Fibroblast of skin of right biceps (primary cell): ENCODE data around the gene RRP1B.
A peak's percentile ranks its signal among the peaks of the same experiment; 100 is the strongest.
"Not testable (repeated sequence)": the region's sequence is repeated elsewhere in the genome, so short reads cannot be mapped to it uniquely, and the experiment has no call there.

Source experiments
- DNase-seq: peaks from one replicate; pipeline ENCODE4 v3.0.0-alpha.2; 2013

The RRP1B gene, protein sequence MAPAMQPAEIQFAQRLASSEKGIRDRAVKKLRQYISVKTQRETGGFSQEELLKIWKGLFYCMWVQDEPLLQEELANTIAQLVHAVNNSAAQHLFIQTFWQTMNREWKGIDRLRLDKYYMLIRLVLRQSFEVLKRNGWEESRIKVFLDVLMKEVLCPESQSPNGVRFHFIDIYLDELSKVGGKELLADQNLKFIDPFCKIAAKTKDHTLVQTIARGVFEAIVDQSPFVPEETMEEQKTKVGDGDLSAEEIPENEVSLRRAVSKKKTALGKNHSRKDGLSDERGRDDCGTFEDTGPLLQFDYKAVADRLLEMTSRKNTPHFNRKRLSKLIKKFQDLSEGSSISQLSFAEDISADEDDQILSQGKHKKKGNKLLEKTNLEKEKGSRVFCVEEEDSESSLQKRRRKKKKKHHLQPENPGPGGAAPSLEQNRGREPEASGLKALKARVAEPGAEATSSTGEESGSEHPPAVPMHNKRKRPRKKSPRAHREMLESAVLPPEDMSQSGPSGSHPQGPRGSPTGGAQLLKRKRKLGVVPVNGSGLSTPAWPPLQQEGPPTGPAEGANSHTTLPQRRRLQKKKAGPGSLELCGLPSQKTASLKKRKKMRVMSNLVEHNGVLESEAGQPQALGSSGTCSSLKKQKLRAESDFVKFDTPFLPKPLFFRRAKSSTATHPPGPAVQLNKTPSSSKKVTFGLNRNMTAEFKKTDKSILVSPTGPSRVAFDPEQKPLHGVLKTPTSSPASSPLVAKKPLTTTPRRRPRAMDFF

DNA sequence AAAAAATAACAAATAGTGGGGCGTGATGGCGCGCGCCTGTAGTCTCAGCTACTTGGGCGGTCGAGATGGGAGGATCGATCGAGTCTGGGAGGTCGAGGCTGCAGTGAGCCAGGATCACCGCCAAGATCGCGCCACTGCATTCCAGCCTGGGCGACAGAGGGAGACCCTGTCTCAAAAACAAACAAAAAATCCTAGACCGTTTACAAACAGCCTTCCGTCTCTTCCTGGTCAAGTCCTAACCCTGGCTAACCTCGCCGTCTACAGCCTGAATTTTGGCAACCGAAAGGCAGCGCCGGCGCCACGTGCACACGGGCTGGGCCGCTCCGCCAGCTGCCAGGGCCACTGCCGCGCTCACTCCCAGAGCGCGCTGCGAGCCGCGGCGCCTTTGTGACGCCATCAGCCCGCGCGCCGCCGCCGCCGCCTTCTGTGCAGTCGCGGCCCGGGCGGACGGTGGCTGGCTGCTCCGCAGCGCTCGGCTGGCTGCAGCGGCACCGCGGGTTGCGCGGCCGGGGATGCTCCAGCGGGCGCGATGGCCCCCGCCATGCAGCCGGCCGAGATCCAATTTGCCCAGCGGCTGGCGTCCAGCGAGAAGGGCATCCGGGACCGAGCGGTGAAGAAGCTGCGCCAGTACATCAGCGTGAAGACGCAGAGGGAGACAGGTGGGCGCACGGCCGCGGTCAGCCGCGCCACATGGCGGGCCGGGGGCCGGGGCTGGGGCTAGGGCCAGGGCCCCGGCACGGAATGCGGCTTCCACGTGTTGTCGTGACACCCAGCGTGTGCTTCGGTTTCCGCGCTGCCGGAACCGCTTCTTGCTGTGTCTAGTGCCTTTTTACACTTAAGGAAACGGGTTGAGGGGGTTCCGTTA, at the start of gene RRP1B, which contains the start of gene HSF2BP:
TSS of gene RRP1B (plus strand) at position 425 of the 865 bp plus-strand sequence. CDS start at position 530, 105 bp downstream.
TSS of gene HSF2BP (minus strand) at position 353 of the 865 bp plus-strand sequence. CDS start 1,392 bp downstream, outside the sequence.
- peak; percentile 88 for DNase-seq

DNA sequence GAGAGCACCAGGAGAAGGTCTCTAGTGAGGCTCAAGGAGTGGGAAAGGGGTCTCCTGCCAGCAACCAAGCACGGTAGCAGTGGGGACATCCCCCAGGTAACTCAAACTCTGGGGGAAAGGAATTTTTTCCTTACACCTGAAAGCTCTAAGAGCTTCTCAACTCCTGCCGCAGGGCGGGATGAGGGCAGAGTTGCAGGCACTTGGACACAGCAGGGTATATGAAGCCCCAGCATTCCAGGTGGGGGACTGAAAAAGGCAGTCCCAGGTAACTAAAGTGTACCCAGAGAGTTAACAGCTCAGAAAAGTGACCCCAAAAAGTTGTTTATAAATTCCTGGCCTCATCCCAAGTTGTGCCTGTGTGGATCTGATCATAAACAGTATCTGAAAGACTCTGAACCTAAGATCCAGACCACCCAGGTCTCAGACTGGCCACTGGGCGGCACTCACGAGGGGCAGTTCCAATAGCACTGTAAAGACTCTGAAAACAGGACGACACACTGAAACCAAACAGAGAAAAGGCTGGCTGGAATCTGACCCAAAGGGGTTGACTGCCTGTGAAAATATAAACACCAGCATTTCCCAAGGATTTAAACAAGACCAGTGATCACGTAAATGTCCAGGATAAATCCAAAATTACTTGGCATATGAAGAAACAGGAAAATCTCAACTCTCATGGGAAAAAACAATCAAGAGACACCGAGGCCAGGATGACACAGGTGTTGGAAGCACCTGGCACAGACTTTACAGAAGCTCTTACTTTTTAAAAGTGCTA, 47.6 kb upstream of the RRP1B start:
- peak; percentile 49 for DNase-seq

DNA sequence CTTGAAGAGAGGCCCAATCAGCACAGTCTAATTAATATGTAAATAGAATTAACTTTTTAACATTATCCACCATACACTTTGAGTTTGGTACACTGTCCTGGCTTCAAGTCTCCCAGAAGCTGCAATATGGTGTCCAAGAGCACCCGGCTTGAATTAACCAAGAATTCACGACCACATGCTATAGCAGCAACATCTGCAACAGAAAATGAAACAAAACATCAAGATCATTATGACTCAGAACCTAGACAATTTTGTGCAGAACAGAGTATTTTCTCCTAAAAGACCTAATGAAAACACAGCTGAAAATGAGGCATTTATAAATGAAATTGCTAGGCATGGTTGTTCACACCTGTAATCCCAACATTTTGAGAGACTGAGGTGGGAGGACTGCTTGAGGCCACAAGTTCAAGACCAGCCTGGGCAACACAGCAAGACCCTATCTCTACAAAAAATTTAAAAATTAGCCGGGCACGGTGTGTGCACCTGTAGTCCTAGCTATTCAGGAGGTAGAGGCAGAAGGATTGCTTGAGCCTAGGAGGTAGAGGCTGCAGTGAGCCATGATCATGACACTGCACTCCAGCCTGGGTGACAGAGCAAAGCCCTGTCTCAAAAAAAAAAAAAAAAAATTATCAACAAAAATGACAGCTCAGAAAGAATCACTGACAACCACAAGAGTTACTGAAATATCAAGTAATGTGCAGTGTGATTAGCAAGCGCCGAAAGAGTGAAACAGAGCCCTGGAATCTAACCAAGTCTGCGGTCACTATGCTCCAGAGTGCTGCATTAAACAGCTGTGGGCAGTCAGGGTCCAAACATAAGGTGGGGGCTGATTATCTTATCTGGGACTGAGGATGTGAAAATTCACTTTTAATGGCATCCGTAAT, 45.4 kb upstream of the RRP1B start:
- peak; percentile 60 for DNase-seq

DNA sequence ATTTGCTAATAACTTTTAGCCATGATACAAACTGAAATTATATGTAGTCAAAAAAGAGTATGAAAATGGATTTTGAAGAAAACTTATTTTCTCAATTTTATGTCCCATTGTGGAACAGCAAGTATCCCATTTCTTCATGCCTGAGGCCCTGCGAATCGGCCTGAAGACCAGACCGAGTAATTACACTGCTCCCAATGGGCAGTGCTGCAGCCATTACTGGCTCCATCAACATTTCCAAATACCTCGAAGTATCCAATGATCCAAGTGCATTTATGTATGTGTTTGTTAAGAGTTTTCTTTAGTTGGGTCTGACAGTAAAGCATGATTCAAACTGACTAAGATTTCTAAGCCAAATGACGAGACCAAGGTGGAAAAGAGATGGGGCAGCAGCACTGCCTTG, 44.5 kb upstream of the RRP1B start:
- DNase-seq: no peak

DNA sequence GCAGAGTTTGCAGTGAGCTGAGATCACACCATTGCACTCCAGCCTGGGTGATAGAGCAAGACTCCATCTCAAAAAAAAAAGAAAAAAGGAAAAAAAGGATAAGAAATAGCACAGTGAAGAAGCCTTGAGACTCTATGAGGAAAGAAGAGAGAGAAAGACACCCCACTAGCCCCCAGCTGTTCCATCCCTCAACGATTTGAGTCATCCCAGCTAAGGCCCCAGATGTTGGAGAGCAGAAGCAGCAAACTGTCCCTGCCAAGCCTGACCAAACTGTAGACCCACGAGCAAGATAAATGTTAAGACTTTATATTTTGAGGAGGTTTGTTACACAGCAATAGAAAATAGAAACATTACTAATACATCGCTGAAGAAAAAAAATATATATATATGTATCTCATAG, 42.5 kb upstream of the RRP1B start:
- not testable (repeated sequence) for DNase-seq

DNA sequence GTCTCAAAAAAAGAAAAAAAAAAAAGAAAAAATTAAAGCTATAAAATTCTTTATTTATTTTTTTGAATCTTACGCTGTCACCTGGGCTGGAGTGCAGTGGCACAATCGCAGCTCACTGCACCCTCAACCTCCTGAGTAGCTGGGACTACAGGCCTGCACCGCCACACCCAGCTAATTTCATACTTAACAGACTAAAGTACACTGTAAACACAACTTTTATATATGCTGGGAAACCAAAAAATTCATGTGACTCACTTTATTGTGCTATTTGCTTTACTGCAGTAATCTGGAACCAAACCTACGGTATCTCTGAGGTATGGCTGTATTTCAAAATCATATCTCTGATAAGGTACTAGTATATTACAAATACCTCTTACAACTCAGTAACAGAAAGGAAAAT, 40.4 kb upstream of the RRP1B start:
- DNase-seq: no peak

DNA sequence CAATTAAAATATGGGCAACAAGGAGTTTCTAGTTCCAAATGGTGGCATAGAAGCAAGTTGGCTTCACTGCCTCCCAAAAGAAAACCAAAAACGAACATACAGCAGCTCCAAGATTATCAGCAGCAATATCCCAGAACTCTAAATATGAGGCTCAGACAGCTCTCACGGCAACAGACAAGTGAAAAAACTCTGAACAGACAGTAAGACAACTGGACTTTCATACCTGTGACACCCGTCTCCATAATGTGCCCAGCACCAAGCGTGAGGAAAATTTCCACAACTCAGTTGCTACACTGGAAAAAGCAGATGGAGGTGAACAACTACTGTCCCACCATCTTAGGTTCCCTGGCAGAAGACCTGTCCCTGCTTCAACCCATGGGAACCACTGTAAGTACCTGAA, 40.0 kb upstream of the RRP1B start:
- DNase-seq: no peak

DNA sequence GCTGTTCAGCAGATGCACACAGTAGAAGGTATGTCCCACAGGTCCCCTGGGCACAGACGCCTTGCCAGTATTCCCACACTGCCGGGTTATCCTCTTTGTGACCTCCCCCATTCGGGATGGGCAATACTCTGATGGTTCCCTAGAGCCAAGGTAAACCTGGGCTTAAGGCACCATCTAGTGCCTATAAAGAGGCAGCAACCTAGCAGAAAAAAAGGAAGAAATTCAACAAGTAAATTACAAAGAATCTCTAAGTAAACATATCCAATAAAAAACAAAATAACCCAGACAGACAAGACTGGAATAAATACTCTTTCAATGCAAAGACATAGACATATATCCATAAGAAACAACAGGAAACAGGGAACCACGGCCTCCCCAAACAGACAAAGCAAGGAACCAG, 39.5 kb upstream of the RRP1B start:
- DNase-seq: no peak

DNA sequence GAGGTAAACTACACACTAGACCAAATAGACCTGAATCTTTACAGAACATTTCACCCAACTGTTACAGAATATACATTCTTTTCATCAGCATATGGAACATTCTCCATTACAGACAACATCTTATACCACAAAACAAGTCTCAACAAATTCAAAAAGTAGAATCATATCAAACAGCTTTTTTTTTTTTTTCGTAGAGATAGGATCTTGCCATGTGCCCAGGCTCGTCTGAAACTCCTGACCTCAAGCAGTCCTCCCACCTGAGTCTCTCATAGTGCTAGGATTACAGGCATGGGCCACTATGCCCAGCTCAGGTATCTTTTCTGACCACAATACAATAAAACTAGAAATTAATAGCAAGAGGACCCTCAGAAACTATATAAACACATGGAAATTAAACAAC, 36.6 kb upstream of the RRP1B start:
- DNase-seq: no peak

DNA sequence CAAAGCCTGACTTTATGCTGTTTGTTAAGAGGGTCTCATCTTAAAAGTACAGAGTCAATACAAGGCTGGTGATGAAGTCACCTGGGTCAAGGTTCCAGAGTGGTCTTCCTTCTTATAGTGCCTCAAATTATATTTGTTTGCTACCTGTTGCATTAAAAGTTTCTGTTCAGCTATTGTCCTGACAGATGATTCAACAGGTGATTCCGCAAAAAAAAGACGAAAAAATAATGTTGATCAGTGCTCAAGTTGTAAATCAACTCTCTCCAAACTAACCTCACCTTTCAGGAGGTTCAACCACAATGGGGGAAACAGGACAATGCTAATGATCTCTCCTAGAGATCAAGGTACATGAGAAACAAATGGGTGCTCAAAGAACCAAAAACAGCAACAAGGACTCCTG, 35.8 kb upstream of the RRP1B start:
- DNase-seq: no peak

DNA sequence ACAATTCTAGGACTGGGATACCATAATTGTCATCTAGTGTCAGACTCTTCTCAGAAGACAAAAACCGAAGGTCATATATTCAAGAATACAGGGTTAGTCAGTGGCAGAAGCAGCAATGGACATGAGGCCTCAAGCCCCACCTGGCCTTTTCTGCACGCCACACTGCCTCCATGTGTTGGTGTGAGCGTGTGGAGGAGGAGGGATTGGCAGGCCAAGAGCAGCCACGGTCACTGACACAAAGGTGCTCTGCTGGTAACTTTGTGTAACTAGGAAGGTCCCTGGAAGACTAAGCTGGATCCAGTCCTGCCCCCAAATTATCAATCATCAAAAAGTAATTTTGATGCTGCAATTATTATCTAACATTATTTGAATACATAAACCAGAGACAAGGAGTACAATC, 35.0 kb upstream of the RRP1B start:
- no peak for DNase-seq

DNA sequence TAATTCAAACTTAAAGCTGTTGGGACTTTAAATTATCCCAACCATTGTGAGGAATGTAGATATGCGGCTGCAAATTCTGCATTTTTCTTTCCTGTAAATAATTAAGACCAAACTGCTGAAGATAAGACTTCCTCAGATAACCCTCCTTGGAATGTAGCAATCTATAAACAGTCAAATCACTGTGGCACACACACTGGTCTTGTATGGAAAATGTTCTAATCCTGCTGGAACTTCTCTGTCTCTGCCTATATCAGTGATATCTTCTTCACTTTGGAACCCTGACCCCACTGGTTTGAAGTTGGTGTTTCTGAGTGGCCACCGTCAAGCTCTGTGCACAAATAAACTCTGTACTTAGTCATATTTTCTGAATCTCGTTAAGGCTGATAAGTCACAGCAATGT, 33.0 kb upstream of the RRP1B start:
- no peak for DNase-seq

DNA sequence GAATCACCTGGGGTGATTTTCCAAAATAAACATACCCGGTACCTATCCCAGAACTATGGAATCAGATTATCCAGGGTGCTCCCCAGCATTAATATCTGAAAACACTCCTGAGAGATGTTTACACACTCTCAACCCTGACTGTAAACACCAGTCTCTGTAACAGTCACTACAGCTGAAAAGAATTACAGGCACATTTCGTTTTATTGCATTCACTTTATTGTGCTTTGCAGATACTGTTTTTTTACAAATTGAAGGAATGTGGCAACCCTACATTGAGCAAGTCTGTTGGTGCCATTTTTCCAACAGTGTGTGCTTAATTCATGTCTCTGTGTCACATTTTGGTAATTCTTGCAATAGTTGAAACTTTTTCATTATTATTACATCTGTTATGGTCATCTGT, 31.8 kb upstream of the RRP1B start:
- no peak for DNase-seq

DNA sequence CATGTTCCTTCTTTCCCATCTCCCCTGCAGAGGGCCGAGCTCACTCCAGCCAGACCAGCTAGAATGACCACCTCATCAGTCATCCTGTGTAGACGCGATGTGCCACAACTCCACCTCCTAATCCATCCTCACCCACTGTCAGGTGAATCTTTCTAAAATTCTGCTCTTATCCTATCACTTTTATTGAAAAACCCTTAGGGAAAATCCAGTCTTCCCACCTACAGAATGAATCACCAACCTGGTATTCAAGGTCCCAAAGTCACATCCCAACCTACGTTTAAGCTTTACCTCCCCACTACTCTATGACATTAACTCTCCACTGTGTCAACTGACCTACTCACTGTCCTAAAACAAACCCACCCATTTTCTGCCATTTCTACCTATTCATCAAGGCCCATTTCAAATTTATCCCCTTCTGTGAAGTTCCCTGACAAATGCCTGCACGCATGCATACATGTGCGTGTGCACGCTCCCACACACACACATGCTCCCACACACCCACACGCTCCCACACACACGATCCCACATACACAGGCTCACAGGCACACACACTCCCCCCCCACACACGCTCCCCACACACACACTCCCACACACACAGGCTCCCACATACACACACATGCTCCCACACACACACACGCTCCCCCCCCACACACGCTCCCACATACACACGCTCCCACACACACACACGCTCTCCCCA, 27.8 kb upstream of the RRP1B start:
- no peak for DNase-seq

DNA sequence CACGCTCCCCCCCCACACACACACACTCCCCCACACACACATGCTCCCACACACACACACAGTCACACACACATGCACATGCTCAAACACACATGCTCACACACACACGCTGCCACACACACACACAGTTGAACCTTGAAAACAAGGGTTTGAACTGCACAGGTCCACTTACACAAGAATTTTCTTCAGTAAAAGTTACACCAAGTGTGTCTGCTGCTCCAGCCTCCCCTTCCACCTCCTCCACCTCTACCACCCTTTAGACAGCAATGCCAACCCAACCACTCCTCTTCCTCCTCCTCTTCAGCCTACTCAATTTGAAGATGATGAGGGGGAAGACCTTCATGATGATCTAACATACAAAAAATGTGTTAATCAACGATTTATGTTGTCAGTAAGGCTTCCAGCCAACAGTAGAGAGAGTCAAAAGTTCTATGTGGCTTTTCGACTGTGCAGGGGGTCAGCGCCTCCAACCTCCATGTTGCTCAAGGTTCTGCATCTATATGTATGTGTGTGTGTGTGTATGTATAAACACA, 26.9 kb upstream of the RRP1B start:
- peak; percentile 47 for DNase-seq

DNA sequence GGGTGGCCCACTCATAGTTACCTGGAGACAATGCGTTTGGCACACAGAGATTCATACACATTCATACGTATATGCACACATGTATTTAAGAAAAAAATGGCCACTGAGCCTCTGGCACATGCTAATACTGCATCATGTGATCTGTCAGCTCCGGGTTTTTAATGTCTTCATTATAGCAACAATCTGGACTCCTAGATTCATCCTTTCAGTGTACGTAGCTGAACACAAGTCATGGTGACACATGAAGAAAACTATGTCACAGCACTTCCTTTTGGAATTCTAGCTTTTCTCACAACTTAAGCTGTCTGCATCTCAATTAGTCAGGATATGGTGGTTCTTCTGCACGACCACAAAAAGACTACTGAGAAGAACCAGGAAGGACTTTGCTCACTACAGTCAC, 24.7 kb upstream of the RRP1B start:
- DNase-seq: peak; percentile 88

DNA sequence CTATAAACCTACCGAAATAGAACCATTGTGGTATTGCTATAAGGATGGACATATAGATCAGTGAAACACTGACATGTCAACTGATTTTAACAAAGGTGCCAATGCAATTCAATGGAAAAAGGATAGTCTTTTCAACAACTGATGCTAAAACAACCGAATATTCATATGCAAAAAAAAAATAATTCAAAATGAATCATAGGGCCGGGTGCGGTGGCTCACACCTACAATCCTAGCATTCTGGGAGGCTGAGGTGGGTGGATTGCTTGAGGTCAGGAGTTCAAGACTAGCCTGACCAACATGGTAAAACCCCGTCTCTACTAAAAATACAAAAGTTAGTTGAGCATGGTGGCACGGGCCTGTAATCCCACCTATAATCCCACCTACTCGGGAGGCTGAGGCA, 23.9 kb upstream of the RRP1B start:
- no peak for DNase-seq

DNA sequence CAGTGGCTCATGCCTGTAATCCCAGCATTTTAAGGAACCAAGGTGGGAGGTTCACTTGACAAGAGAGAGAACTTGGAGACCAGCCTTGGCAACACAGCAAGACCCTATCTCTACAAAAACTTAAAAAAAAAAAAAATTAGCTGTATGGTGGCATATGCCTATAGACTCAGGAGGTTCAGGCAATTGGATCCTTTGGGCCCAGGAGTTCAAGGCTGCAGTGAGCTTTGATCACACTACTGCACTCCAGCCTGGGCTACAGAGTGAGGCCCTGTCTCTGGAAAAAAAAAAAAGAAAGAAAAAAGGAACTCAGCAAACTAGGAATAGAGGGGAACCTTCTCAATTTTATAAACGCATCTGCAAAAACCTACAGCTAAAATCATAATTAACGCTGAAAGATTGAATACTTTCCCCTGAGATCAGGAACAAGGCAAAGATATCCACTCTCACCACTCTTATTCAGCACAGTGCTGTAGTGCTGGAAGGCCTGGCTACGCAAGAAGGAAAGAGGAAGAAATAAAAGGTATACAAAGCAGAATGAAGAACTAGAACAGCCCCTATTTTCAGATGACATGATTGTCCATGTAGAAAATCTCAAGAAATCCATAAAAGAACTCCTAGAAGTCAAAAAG, 21.7 kb upstream of the RRP1B start:
- no peak for DNase-seq

DNA sequence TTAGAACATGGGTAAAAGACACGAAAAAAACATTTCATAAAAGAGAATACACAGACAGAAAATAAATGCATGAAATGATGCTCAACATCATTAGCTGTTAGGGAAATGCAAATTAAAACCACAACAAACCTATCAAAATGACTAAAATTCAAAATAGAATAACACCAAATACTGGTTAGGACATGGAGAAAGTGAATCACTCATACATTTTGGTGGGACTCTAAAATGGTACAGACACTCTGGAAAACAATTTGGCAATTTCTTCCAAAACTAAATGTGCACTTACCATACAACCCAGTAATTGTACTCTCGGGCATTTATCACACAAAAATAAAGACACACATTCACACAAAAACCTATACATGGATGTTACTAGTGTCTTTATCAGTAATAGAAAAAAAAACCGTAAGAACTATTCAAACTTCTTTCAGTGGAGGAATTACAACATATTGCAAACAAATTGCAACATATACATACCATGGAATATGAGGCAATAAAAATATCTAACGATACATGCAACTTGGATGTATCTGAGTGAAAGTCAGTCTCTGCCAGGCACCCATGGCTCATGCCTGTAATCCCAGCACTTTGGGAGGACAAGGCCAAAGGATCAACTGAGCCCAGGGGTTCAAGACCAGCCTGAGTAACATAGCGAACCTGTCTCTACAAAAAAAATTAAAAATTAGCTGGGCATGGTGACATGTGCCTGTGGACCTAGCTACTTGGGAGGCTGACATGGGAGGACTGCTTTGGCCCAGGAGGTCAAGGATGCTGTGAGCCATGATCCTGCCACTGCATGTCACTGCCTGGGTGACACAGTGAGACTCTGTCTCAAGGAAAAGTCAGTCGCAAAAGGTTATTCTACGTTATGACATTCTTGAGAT, 19.6 kb upstream of the RRP1B start:
- peak; percentile 81 for DNase-seq
